ENCODE data around the gene B4GAT1. TPM values are rescaled to one million over a fixed set of nuclear protein-coding genes. Genes with fewer than 3 reads are reported as not detected.
"Not testable (repeated sequence)": the region's sequence is repeated elsewhere in the genome, so short reads cannot be mapped to it uniquely, and the experiment has no call there.

Gene B4GAT1
- total RNA-seq, 1 donor from 2014 or later: 31.0 TPM

DNA sequence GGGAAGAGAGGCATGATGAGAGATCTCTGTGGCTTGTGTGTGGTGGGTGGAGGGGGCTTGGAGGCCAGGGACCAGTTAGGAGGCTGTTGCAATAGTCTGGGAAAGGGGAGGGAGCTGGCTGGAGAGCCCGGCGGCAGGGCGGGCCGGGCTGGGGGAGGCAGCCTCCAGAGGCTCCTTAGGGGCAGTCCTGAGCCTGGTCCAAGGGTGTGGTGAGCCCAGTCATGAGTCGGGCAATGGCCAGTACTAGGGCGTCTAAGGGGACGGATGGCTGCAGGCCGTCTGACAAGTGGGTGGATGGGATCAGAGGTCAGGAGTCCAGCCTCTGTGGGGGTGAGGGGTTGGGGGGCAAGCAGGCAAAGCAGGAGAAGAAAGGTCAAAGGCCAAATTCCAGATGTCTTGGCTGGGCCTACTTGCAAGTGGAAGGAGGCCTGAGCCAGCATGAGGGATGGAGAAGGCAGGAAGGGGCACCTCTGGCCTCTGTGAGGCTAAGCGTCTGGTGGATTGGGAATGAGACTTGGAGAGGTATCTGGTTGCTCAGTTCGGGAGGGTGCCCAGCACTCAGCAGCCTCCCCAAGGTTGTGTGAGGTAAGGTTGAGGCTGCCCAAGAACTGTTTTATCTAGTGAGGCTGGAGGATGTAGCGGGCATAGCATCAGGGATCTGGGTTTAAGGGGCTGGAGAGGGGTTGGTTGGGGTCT, 24.5 kb downstream of the B4GAT1 start:
- Mint-ChIP-seq H3K4me1 (ENCODE audit: unreplicated experiment) (peaks cover 69% of the 10 kb centered on the region), H3K27me3 (ENCODE audit: unreplicated experiment) (no peaks in the 10 kb centered on the region), H3K36me3 (ENCODE audit: unreplicated experiment) (no peaks in the 10 kb centered on the region), H3K4me3 (ENCODE audit: unreplicated experiment) (no peak overlapping the region), H3K27ac (ENCODE audit: unreplicated experiment) (peak overlapping the region; percentile 46), H3K9me3 (ENCODE audit: unreplicated experiment) (no peaks in the 10 kb centered on the region)
- DNase-seq (ENCODE audit: extremely low spot score, unreplicated experiment): no peak
- TF ChIP-seq CTCF (IDR thresholded peaks at IDR 0.05): no peak

DNA sequence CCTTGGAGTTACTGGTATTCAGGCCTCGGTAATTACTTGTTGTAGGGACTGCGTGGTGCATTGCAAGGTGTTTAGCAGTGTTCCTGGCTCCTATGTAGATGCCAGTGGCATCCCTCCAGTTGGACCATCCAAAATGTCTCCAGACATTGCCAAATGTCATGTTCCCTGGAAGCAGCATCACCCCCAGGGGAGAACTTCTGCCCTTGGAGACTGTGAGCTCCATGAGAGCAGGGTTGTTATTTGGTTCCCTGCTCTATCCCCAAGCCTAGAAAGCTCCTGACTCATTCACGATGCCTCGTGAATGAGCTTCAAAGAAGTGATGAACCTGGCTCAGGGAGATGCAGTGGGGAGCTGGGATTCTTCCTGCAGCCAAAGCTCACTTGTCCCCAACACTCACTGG, 25.8 kb downstream of the B4GAT1 start:
- no peak for TF ChIP-seq CTCF (IDR thresholded peaks at IDR 0.05)
- no peak overlapping the region for H3K4me3 Mint-ChIP-seq (ENCODE audit: unreplicated experiment)
- H3K36me3 Mint-ChIP-seq (ENCODE audit: unreplicated experiment): no peaks in the 10 kb centered on the region
- no peaks in the 10 kb centered on the region for H3K27me3 Mint-ChIP-seq (ENCODE audit: unreplicated experiment)
- no peak overlapping the region for H3K27ac Mint-ChIP-seq (ENCODE audit: unreplicated experiment)
- peaks cover 66% of the 10 kb centered on the region for H3K4me1 Mint-ChIP-seq (ENCODE audit: unreplicated experiment)
- H3K9me3 Mint-ChIP-seq (ENCODE audit: unreplicated experiment): no peaks in the 10 kb centered on the region
- DNase-seq (ENCODE audit: extremely low spot score, unreplicated experiment): no peak

- not testable (repeated sequence) for H3K36me3 Mint-ChIP-seq (ENCODE audit: unreplicated experiment); H3K4me3 Mint-ChIP-seq (ENCODE audit: unreplicated experiment); DNase-seq (ENCODE audit: extremely low spot score, unreplicated experiment); H3K27ac Mint-ChIP-seq (ENCODE audit: unreplicated experiment); H3K9me3 Mint-ChIP-seq (ENCODE audit: unreplicated experiment); H3K27me3 Mint-ChIP-seq (ENCODE audit: unreplicated experiment)
- peaks cover 66% of the 10 kb centered on the region for H3K4me1 Mint-ChIP-seq (ENCODE audit: unreplicated experiment)
Measured at GRCh38 chr11:66320748-66321147, 26.7 kb downstream of the B4GAT1 start.

GRCh38 chr11:66320289-66320688, 27.1 kb downstream of the B4GAT1 start:
- H3K36me3 Mint-ChIP-seq (ENCODE audit: unreplicated experiment); H3K4me3 Mint-ChIP-seq (ENCODE audit: unreplicated experiment); H3K27me3 Mint-ChIP-seq (ENCODE audit: unreplicated experiment); H3K9me3 Mint-ChIP-seq (ENCODE audit: unreplicated experiment); H3K27ac Mint-ChIP-seq (ENCODE audit: unreplicated experiment); DNase-seq (ENCODE audit: extremely low spot score, unreplicated experiment): not testable (repeated sequence)
- peaks cover 66% of the 10 kb centered on the region for H3K4me1 Mint-ChIP-seq (ENCODE audit: unreplicated experiment)

GRCh38 chr11:66318600-66318970, 28.8 kb downstream of the B4GAT1 start:
- no peak for DNase-seq (ENCODE audit: extremely low spot score, unreplicated experiment)
- Mint-ChIP-seq H3K36me3 (ENCODE audit: unreplicated experiment) (no peaks in the 10 kb centered on the region), H3K27me3 (ENCODE audit: unreplicated experiment) (no peaks in the 10 kb centered on the region), H3K27ac (ENCODE audit: unreplicated experiment) (peak overlapping the region; percentile 96), H3K4me3 (ENCODE audit: unreplicated experiment) (no peak overlapping the region), H3K4me1 (ENCODE audit: unreplicated experiment) (peaks cover 67% of the 10 kb centered on the region), H3K9me3 (ENCODE audit: unreplicated experiment) (no peaks in the 10 kb centered on the region)
- TF ChIP-seq CTCF (IDR thresholded peaks at IDR 0.05): no peak

DNA sequence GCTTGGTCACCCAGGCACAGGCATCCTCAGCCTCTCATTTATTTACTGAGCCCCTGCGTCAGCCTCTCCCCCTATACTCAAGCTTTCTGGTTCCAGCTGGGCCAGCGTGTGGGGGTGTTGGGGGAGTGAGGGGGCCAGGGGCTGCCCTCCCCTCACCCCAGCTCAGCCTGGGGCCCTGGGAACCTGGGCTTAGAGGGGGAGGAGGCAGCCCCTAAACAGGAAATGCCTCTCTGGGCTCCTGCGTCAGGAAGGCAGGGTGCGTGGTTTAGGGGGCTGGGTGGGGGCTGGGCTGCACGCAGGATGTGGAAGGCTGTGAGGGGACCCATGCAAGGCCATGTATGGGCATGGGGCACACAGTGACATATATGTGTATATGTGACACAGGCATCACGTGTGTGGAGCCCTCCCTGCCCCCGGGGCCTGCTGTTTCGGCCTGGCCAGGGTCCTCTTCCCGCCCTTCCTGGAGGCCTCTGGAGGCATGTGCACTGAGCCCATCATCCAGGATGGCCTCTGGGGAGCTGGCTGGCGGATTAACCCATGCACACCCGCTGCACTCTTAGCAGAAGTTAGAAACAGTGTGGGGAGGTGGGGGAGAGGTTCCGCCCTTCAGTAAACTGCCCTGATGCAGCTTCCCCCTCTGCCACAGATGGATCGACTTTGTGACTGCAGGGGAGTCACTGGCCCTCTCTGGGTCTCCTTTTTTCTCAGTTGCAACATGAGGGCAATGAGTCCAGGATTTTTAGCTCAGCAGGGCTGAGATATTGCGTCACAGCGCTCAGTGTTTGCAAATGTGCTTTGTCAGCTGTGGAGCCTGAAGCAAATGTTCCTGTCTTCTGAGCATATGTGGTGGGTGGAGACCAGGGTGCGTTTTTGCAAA, 29.5 kb downstream of the B4GAT1 start:
- Mint-ChIP-seq H3K27me3 (ENCODE audit: unreplicated experiment) (no peaks in the 10 kb centered on the region), H3K9me3 (ENCODE audit: unreplicated experiment) (no peaks in the 10 kb centered on the region), H3K4me1 (ENCODE audit: unreplicated experiment) (peaks cover 66% of the 10 kb centered on the region), H3K27ac (ENCODE audit: unreplicated experiment) (peak overlapping the region; percentile 96), H3K4me3 (ENCODE audit: unreplicated experiment) (peak overlapping the region; percentile 57), H3K36me3 (ENCODE audit: unreplicated experiment) (no peaks in the 10 kb centered on the region)
- TF ChIP-seq CTCF (IDR thresholded peaks at IDR 0.05): no peak
- DNase-seq (ENCODE audit: extremely low spot score, unreplicated experiment): no peak
